ENCODE data around the gene CPSF6.

DNA sequence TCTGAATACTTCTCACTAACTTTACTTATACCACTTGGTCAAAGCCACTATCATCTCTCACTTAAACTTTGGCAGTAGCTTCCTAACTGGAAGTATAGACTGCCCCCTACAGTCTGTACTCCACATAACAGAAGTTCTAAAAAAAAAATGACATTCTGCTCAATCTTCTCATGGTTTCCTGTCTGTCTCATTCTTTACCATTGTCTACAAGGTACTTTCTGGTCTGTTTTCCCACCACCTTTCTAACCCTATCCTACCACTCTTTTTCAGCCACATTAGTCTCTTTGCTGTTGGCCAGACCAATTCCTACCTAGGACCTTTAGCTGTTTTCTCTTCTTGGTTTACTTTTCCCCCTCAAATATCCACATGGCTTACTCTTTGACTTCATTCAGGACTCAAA, 14.7 kb downstream of the CPSF6 start:
- TF ChIP-seq, protein P1, sequence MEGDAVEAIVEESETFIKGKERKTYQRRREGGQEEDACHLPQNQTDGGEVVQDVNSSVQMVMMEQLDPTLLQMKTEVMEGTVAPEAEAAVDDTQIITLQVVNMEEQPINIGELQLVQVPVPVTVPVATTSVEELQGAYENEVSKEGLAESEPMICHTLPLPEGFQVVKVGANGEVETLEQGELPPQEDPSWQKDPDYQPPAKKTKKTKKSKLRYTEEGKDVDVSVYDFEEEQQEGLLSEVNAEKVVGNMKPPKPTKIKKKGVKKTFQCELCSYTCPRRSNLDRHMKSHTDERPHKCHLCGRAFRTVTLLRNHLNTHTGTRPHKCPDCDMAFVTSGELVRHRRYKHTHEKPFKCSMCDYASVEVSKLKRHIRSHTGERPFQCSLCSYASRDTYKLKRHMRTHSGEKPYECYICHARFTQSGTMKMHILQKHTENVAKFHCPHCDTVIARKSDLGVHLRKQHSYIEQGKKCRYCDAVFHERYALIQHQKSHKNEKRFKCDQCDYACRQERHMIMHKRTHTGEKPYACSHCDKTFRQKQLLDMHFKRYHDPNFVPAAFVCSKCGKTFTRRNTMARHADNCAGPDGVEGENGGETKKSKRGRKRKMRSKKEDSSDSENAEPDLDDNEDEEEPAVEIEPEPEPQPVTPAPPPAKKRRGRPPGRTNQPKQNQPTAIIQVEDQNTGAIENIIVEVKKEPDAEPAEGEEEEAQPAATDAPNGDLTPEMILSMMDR (IDR thresholded peaks at IDR 0.05 in 4 of 5, conservative IDR thresholded peaks at IDR 0.05 in 1 of 5) = peak in 4 of 5 experiments; percentile 50 to 66 (median 58)
- no peak for TF ChIP-seq POLR2A (IDR thresholded peaks at IDR 0.05)

Measured in gastrocnemius medialis (tissue), 4 donors.